GM12875 (cell line): ENCODE measurements around the gene UNC13A.

ENCODE experiments used
- H3K4me3 ChIP-seq: one replicate; pipeline ENCODE4 v1.5.1; 2011; ENCODE audit warnings: low read depth, low read length, control low read depth
- TF ChIP-seq, protein P1 (sequence below): IDR thresholded peaks from 2 replicates; pipeline ENCODE4 v1.5.1; 2011; ENCODE audit warnings: low read depth, mild to moderate bottlenecking, control low read depth, inconsistent platforms, low read length, moderate library complexity, borderline replicate concordance; ENCODE audit not compliant: insufficient read depth

The UNC13A gene

DNA sequence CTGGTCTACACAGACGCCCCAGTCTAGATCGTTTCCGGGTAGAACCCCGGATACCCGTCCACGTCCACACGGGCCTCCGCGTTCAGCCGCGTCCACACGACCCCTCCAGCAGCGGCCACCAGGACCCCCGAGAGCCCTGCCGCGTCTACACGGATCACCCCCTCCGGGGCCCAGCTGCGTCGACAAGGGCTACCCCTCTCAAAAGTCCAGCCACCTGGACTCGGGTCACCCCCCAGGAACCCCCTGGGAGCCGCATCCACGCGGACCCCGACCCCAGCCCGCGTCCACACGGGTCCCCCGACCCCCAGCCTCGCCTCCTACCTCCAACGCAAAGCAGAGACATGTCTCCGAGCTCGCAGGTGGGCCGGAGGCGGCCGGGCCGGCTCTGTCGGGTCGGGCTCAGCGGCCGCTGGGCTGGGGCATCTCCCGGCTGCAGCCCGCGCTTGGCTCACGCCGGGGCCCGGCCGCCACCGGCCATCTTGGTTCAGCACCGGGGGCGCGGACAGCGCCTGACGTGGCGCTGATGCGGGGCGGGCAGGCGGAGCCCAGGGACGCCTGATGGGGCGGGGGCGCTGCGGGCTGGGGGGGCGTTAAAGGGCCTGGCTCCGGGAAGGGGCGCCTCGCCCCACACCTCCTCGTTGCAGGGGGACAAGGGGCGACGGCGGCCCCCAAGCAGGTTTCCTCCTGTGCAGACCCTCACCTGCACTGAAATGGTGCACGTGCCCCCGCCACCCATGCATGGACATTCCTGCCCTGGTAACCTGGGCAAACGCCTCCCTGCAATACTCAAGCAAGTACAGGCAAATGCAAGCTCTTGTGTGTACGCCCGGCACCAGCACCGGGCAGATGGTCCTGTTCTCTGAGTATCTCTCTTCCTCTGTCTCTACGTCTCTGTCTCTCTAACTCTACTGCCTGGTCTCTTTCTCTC is at the start of gene UNC13A:
TSS of gene UNC13A (minus strand) at position 498 of the 928 bp plus-strand sequence. CDS start at position 343, 155 bp downstream.
- H3K4me3 ChIP-seq, result no peak within 1 kb of the TSS
- TF ChIP-seq, protein P1, sequence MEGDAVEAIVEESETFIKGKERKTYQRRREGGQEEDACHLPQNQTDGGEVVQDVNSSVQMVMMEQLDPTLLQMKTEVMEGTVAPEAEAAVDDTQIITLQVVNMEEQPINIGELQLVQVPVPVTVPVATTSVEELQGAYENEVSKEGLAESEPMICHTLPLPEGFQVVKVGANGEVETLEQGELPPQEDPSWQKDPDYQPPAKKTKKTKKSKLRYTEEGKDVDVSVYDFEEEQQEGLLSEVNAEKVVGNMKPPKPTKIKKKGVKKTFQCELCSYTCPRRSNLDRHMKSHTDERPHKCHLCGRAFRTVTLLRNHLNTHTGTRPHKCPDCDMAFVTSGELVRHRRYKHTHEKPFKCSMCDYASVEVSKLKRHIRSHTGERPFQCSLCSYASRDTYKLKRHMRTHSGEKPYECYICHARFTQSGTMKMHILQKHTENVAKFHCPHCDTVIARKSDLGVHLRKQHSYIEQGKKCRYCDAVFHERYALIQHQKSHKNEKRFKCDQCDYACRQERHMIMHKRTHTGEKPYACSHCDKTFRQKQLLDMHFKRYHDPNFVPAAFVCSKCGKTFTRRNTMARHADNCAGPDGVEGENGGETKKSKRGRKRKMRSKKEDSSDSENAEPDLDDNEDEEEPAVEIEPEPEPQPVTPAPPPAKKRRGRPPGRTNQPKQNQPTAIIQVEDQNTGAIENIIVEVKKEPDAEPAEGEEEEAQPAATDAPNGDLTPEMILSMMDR, result no peak

DNA sequence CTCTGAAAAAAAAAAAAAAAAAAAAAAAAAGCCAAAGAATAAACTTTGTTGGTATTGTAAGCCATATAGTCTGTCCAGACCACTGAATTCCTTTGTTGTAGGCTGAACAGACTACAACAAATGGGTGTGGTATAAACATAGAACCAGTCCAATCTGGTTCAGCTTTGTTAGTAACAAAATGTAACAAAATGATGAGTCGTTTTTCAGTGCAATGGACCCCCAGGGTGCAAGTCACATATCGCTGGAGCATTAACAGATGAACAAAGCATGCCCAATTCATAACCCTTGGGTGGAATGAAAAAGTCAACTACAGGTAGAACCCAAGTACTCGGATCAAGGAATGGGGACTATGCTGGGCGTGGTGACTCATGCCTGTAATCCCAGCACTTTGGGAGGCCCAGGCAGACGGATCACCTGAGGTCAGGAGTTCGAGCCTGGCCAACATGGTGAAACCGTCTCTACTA is 49.6 kb upstream of the UNC13A start:
- TF ChIP-seq, protein P1, result no peak
- H3K4me3 ChIP-seq, result no peak overlapping the region

DNA sequence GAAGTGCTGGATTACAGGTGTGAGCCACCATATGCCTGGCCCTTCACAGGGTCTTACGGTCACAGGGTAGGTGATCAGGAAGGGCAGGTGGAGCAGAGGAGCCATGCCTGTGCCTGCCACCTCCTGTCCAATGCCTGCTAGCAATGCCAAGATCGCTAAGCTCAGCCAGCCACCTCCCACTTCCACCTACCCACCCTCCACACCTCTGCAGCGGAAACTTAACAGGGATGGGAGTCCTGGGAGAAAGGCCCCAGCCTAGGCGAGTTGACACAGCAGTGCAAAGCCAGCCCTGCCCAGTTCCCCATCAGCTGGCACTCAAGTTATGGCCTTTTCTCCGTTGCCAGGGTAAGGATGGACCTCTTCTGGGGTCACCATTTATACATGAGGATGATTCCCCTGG is 47.3 kb upstream of the UNC13A start:
- H3K4me3 ChIP-seq, result no peak overlapping the region
- TF ChIP-seq, protein P1, result no peak

DNA sequence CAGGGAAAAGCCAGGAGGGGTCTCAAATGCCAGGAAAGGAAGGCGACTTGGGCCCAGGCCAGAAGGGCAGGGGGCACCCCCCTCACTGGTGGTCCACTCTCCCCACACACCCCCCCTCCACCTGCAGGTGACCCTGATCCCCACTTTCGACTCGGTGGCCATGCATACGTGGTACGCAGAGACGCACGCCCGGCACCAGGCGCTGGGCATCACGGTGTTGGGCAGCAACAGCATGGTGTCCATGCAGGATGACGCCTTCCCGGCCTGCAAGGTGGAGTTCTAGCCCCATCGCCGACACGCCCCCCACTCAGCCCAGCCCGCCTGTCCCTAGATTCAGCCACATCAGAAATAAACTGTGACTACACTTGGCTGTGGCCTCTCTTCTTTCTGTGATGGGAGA is 46.0 kb upstream of the UNC13A start:
- no peak overlapping the region for H3K4me3 ChIP-seq
- TF ChIP-seq, protein P1, result no peak

DNA sequence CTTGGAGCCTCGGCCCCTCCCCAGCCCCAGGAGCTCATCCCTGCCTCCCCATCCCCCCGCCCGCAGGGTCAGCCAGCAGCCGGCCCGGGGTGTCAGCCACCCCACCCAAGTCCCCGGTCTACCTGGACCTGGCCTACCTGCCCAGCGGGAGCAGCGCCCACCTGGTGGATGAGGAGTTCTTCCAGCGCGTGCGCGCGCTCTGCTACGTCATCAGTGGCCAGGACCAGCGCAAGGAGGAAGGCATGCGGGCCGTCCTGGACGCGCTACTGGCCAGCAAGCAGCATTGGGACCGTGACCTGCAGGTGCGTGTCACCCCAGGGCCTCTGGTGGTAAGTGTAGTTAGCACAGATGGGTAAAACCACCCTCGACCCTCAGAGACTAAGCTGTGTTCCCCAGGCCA is 45.0 kb upstream of the UNC13A start:
- TF ChIP-seq, protein P1, result no peak
- no peak overlapping the region for H3K4me3 ChIP-seq

DNA sequence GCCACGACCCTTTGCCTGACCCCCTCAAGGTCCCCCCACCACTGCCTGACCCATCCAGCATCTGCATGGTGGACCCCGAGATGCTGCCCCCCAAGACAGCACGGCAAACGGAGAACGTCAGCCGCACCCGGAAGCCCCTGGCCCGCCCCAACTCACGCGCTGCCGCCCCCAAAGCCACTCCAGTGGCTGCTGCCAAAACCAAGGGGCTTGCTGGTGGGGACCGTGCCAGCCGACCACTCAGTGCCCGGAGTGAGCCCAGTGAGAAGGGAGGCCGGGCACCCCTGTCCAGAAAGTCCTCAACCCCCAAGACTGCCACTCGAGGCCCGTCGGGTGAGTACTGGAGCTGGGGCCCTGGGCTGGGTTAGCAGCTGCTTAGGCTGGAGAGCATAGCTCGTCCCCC is 39.7 kb upstream of the UNC13A start:
- TF ChIP-seq, protein P1, result no peak
- H3K4me3 ChIP-seq, result no peak overlapping the region
